ENCODE measurements around the gene ICOS.

GRCh38 chr2:203987959-203988358 is 51.4 kb downstream of the ICOS start:
- TF ChIP-seq CTCF (IDR thresholded peaks at IDR 0.05; ENCODE audit: insufficient read depth, low read length, poor library complexity, severe bottlenecking), result no peak
- no peak for TF ChIP-seq EZH2phosphoT487 (conservative IDR thresholded peaks at IDR 0.05; ENCODE audit: low read length)

All from SU-DHL-6 (cell line).